ENCODE data around the gene TRPM2. TPM values are rescaled to one million over a fixed set of nuclear protein-coding genes. Genes with fewer than 3 reads are reported as not detected.

The TRPM2 gene
- total RNA-seq, 1 donor from 2014 or later: 0.43 TPM

DNA sequence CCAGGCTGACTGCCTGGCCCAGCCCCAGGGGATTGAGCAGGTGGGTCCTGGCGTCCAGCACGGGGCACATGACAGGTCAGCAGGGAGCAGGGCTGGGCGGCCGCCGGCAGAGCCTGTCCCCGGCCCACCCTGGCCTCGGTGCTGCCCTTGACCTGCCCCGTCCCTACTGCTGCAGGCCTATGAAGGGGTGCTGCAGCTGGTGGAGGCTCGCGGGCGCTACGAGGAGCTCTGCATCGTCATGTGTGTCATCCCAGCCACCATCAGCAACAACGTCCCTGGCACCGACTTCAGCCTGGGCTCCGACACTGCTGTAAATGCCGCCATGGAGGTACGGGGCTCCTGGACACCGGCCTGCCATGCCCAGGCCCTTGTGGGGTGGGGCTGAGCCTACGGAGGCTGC lies 29.8 kb upstream of the TRPM2 start:
- H3K27me3 ChIP-seq: no peaks in the 10 kb centered on the region
- H3K36me3 ChIP-seq: peaks cover 64 to 84% of the 10 kb centered on the region in 2 donors
- no peak overlapping the region for H3K27ac ChIP-seq
- DNase-seq (ENCODE audit: low spot score in 2 of 2): no peak
- no peaks in the 10 kb centered on the region for H3K4me1 ChIP-seq
- intact Hi-C loops (cut with DNase I): no loop called here
- no peaks in the 10 kb centered on the region for H3K9me3 ChIP-seq
- no peak overlapping the region for H3K4me3 ChIP-seq
- TF ChIP-seq, protein P1, sequence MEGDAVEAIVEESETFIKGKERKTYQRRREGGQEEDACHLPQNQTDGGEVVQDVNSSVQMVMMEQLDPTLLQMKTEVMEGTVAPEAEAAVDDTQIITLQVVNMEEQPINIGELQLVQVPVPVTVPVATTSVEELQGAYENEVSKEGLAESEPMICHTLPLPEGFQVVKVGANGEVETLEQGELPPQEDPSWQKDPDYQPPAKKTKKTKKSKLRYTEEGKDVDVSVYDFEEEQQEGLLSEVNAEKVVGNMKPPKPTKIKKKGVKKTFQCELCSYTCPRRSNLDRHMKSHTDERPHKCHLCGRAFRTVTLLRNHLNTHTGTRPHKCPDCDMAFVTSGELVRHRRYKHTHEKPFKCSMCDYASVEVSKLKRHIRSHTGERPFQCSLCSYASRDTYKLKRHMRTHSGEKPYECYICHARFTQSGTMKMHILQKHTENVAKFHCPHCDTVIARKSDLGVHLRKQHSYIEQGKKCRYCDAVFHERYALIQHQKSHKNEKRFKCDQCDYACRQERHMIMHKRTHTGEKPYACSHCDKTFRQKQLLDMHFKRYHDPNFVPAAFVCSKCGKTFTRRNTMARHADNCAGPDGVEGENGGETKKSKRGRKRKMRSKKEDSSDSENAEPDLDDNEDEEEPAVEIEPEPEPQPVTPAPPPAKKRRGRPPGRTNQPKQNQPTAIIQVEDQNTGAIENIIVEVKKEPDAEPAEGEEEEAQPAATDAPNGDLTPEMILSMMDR (IDR thresholded peaks at IDR 0.05): no peak

DNA sequence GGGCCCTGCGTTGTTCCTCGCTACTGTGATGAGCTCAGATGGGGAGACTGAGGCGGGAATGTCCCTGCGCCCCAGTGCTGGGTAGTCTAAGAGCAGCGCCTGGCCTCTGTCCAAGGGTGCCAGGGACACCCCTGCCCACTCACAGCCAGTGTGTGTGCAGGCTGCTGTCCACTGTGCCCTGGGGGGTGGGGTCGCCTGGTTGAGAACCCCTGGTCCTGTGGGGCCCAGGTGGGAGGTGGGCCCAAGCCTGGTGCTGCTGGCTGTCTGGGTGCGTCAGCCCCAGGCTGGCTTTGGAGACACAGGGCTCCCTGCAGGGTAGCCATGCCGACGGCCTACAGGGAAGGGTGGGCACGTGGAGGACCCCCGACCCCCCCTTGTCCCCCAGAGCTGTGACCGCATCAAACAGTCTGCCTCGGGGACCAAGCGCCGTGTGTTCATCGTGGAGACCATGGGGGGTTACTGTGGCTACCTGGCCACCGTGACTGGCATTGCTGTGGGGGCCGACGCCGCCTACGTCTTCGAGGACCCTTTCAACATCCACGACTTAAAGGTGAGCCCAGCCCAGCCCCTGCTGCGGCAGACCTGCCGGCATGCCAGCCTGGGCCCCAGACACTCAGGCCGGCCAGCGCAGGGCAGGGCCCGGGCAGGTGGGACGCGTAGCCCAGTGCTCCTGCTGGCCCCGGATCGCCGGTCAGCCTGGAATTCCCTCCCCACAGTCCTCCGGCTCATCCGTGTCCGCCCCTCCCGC lies 29.1 kb upstream of the TRPM2 start:
- TF ChIP-seq, protein P1 (IDR thresholded peaks at IDR 0.05): no peak
- Histone ChIP-seq H3K36me3 (peaks cover 59 to 77% of the 10 kb centered on the region in 2 donors), H3K27me3 (no peaks in the 10 kb centered on the region), H3K9me3 (no peaks in the 10 kb centered on the region), H3K27ac (no peak overlapping the region), H3K4me3 (no peak overlapping the region), H3K4me1 (no peaks in the 10 kb centered on the region)
- intact Hi-C loops (cut with DNase I): no loop called here
- DNase-seq (ENCODE audit: low spot score in 2 of 2): no peak

DNA sequence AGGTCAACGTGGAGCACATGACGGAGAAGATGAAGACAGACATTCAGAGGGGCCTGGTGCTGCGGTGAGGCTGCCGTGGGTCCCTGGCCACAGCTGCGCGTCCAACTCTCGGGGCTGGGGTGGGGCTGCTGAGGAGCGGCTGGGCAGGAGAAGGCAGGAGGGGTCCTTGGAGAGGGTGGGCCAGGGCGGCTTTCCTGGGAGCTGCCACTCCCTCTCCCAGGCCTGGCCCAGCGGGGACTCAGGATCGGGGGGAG lies 28.6 kb upstream of the TRPM2 start:
- Histone ChIP-seq H3K27me3 (no peaks in the 10 kb centered on the region), H3K4me1 (no peaks in the 10 kb centered on the region), H3K4me3 (no peak overlapping the region), H3K27ac (no peak overlapping the region), H3K36me3 (peaks cover 54 to 72% of the 10 kb centered on the region in 2 donors), H3K9me3 (no peaks in the 10 kb centered on the region)
- TF ChIP-seq, protein P1 (IDR thresholded peaks at IDR 0.05): no peak
- DNase-seq (ENCODE audit: low spot score in 2 of 2): no peak
- intact Hi-C loops (cut with DNase I): no loop called here

- TF ChIP-seq, protein P1 (IDR thresholded peaks at IDR 0.05): no peak
Measured at GRCh38 chr21:44325386-44326271, 27.8 kb upstream of the TRPM2 start.

DNA sequence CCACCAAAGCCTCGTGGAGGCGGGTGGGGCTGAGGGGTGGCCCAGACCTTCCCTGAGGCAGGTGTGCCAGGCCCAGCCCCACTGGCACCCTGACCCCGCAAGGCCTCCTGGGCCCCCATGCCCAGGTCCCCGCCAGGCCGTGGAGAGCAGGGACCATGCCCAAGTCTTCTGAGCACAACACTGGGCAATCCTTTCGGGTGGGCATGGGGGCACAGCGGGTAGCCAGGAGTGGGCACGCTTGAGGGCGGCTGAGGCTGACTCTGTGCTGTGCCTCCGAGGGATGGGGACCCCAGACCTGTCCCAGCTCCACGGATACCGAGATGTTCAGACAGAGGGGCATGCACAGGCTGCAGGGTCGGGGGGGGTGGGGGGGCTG lies 27.2 kb upstream of the TRPM2 start:
- H3K9me3 ChIP-seq: no peaks in the 10 kb centered on the region
- H3K36me3 ChIP-seq: peaks cover 48 to 65% of the 10 kb centered on the region in 2 donors
- no peak overlapping the region for H3K27ac ChIP-seq
- intact Hi-C loops (cut with DNase I): no loop called here
- no peaks in the 10 kb centered on the region for H3K4me1 ChIP-seq
- H3K4me3 ChIP-seq: no peak overlapping the region
- TF ChIP-seq, protein P1 (IDR thresholded peaks at IDR 0.05): no peak
- H3K27me3 ChIP-seq: no peaks in the 10 kb centered on the region
- no peak for DNase-seq (ENCODE audit: low spot score in 2 of 2)

More at GRCh38 chr21:44325386-44326271, 27.8 kb upstream of the TRPM2 start:
- no peak overlapping the region for H3K4me3 ChIP-seq
- H3K4me1 ChIP-seq: no peaks in the 10 kb centered on the region
- intact Hi-C loops (cut with DNase I): no loop called here
- no peak for DNase-seq (ENCODE audit: low spot score in 2 of 2)
- no peaks in the 10 kb centered on the region for H3K27me3 ChIP-seq
- no peaks in the 10 kb centered on the region for H3K9me3 ChIP-seq
- no peak overlapping the region for H3K27ac ChIP-seq
- H3K36me3 ChIP-seq: peaks cover 48 to 65% of the 10 kb centered on the region in 2 donors
